Neural crest cell (in vitro differentiated cells): ENCODE results near the gene COG8. TPM values are rescaled to one million over a fixed set of nuclear protein-coding genes. Genes with fewer than 3 reads are reported as not detected.

Experiments used
- DNase-seq: peaks from one replicate; pipeline ENCODE4 v3.0.0; 2021; ENCODE audit warnings: low read depth, mixed read lengths, low spot score
- H3K27ac Mint-ChIP-seq: one replicate; pipeline ENCODE4 v1.8.0; 2021; ENCODE audit warnings: mild to moderate bottlenecking, mixed read lengths; ENCODE audit not compliant: unreplicated experiment
- H3K27me3 Mint-ChIP-seq: 2 replicates; pipeline ENCODE4 v1.8.0; 2021; ENCODE audit warnings: low read depth, mild to moderate bottlenecking, mixed read lengths
- H3K36me3 Mint-ChIP-seq: 2 replicates; pipeline ENCODE4 v1.8.0; 2021; ENCODE audit warnings: low read depth, mild to moderate bottlenecking, mixed read lengths
- H3K4me1 Mint-ChIP-seq: 2 replicates; pipeline ENCODE4 v1.8.0; 2021; ENCODE audit warnings: mixed read lengths
- H3K4me3 Mint-ChIP-seq: one replicate; pipeline ENCODE4 v1.8.0; 2021; ENCODE audit warnings: mild to moderate bottlenecking, mixed read lengths
- H3K9me3 Mint-ChIP-seq: 2 replicates; pipeline ENCODE4 v1.8.0; 2021; ENCODE audit warnings: mixed read lengths
- long read RNA-seq: library from polyadenylated mRNA; unstranded; transcript quantifications from one replicate; pipeline ENCODE4 v2.0.0, GENCODE V29; 2020
- total RNA-seq: library from RNA; stranded (reverse); gene quantifications from 2 replicates; pipeline ENCODE4 v1.2.1, GENCODE V29; 2021
- TF ChIP-seq, protein P1 (sequence below): fragments of 200-600 bp; sonication (generic); conservative IDR thresholded peaks from 2 replicates; pipeline ENCODE4 v1.5.0; 2021; ENCODE audit warnings: antibody characterized with exemption, mild to moderate bottlenecking

The COG8 gene
- 64.2 and 67.6 TPM in 2 replicates for total RNA-seq
- long read RNA-seq, partial matches to known transcripts, result 3 of 15 reads
- long read RNA-seq, other reads (novel, unspliced or antisense), result 9 of 15 reads

DNA sequence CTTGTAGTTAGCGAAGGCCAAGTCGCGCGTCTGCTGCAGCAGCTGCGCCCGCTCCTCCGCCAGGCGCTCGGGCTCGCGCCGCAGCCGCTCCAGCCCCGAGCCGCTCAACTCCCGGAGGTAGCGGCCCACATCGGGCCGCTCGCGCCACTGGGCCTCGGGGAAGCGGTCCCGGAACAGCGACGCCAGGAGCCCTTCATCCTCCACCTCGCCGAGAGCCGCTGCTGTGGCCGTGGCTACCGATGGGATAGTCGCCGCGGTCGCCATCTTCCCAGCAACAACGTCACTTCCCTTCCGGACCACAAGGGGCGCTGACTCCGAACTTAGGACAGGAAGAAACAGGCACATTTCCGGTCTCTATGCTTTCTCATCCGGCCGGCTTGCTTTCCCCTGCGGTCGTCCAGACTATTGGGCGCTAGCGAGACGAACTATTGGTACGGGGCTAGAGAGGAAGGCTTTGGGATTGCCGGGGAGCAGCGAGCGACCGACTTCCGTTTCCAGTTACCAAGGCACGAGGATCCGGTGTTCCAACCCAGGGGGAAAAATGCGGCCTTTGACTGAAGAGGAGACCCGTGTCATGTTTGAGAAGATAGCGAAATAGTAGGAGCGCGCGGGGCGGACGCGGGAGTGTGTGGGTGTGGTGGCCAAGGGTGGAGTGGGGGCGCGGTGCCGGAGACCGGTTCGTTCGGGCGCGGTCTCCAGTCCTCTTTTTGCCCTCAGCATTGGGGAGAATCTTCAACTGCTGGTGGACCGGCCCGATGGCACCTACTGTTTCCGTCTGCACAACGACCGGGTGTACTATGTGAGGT, at the start of gene COG8, which contains the start of gene NIP7:
Gene COG8, minus strand, starts transcription at position 276 of the 806 bp plus-strand sequence. Its CDS starts 12 bp downstream, at position 264.
Gene NIP7, plus strand, starts transcription at position 484 of the 806 bp plus-strand sequence. Its CDS starts 58 bp downstream, at position 542.
- peaks cover 16% of the 10 kb centered on the region for H3K36me3 Mint-ChIP-seq
- H3K4me3 Mint-ChIP-seq, result peak within 1 kb of the TSS; percentile 99
- TF ChIP-seq, protein P1, sequence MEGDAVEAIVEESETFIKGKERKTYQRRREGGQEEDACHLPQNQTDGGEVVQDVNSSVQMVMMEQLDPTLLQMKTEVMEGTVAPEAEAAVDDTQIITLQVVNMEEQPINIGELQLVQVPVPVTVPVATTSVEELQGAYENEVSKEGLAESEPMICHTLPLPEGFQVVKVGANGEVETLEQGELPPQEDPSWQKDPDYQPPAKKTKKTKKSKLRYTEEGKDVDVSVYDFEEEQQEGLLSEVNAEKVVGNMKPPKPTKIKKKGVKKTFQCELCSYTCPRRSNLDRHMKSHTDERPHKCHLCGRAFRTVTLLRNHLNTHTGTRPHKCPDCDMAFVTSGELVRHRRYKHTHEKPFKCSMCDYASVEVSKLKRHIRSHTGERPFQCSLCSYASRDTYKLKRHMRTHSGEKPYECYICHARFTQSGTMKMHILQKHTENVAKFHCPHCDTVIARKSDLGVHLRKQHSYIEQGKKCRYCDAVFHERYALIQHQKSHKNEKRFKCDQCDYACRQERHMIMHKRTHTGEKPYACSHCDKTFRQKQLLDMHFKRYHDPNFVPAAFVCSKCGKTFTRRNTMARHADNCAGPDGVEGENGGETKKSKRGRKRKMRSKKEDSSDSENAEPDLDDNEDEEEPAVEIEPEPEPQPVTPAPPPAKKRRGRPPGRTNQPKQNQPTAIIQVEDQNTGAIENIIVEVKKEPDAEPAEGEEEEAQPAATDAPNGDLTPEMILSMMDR, result peak; percentile 83

GRCh38 chr16:69386596-69386995, 47.2 kb upstream of the COG8 start:
- no peaks in the 10 kb centered on the region for H3K27me3 Mint-ChIP-seq
- DNase-seq, result no peak
- peaks cover 8% of the 10 kb centered on the region for H3K36me3 Mint-ChIP-seq
- H3K4me3 Mint-ChIP-seq, result peak overlapping the region; percentile 92
- no peak overlapping the region for H3K27ac Mint-ChIP-seq
- H3K9me3 Mint-ChIP-seq, result no peaks in the 10 kb centered on the region
- TF ChIP-seq, protein P1, result no peak
- H3K4me1 Mint-ChIP-seq, result peaks cover 22% of the 10 kb centered on the region

More for the DNA sequence above, at the start of gene COG8, which contains the start of gene NIP7:
- DNase-seq, result peak; percentile 96
- Mint-ChIP-seq H3K27ac (peak within 1 kb of the TSS; percentile 93), H3K4me1 (peaks cover 31% of the 10 kb centered on the region), H3K27me3 (no peaks in the 10 kb centered on the region), H3K9me3 (no peaks in the 10 kb centered on the region)

DNA sequence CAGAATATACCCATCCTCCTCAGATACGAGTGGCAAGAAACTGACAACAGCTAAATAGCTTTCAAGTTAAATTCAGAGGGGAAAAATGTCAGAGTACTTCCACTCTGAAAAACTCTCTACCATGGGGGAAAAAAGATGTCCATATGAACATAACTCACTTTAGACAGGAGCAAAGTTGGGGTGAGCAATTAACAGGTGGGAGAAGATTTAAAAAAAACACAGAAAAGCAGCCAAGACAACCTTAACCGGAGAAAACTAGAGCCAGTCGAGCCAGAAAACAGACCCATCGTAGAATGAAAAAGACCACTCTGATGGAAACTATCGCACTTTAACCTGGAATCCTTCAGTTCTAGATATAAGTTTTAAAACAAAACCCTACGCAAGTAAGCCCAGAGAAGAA, 45.6 kb upstream of the COG8 start:
- Mint-ChIP-seq H3K27me3 (no peaks in the 10 kb centered on the region), H3K27ac (peak overlapping the region; percentile 96), H3K9me3 (no peaks in the 10 kb centered on the region), H3K4me3 (peak overlapping the region; percentile 90), H3K36me3 (peaks cover 10% of the 10 kb centered on the region), H3K4me1 (peaks cover 22% of the 10 kb centered on the region)
- TF ChIP-seq, protein P1, result no peak
- no peak for DNase-seq

DNA sequence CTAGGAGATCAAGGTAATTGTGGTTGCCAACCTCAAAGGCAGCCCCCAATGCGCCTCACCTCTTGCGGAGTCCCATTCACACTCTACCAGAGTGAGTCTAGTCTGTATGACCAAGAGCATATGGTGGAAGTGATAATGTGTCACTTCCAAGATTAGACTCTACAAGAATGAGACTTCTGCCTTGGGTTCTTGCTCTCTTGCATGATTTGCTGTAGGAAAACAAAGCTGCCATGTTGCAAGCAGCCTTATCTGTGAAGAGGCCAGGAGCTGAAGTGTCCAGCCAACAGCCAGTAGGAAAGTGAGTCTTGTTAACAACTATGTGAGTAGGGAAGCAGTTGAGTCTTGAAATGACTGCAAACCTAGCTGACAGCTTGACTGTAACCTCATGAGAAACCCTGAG, 43.1 kb upstream of the COG8 start:
- peaks cover 23% of the 10 kb centered on the region for H3K36me3 Mint-ChIP-seq

DNA sequence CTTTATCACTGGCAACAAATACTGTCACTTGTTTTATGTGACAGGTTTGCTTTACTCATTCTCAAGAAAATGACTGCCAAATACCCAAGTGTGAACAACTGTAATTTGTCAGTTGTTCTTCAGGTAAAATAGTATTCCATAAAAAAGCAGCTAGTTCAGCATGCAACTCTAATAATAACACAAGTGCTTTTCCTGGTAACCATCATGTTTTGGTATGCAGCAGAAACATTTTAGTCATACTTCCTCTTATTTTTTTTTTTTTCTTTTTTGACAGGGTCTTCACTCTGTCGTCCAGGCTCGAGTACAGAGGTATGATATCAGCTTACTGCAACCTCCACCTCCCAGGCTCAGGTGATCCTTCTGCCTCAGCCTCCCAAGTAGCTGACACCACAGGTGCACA, 41.9 kb upstream of the COG8 start:
- H3K27ac Mint-ChIP-seq, result no peak overlapping the region
- H3K27me3 Mint-ChIP-seq, result no peaks in the 10 kb centered on the region
- H3K4me3 Mint-ChIP-seq, result no peak overlapping the region
- peaks cover 26% of the 10 kb centered on the region for H3K4me1 Mint-ChIP-seq
- TF ChIP-seq, protein P1, result no peak
- H3K36me3 Mint-ChIP-seq, result peaks cover 23% of the 10 kb centered on the region
- H3K9me3 Mint-ChIP-seq, result no peaks in the 10 kb centered on the region
- no peak for DNase-seq

More for the DNA sequence above, 43.1 kb upstream of the COG8 start:
- TF ChIP-seq, protein P1, result no peak
- Mint-ChIP-seq H3K4me1 (peaks cover 26% of the 10 kb centered on the region), H3K27me3 (no peaks in the 10 kb centered on the region), H3K9me3 (no peaks in the 10 kb centered on the region), H3K4me3 (peak overlapping the region; percentile 20), H3K27ac (peak overlapping the region; percentile 2)
- no peak for DNase-seq
